Vagina (tissue), 2 donors: Measurements from ENCODE around the gene PPP1CC.

ENCODE experiments used
- CTCF ChIP-seq, 3 experiments: fragments of 450-650 bp in 2 of 3; fragments of 200-600 bp in 1 of 3; sonication (generic) in 1 of 3; IDR thresholded peaks; one replicate each; pipeline ENCODE4 v1.5.1; 2017 to 2019; ENCODE audit warnings: antibody characterized with exemption in 3 of 3, mild to moderate bottlenecking in 2 of 3, moderate library complexity in 2 of 3
- POLR2A ChIP-seq, 2 donors: fragments of 450-650 bp; IDR thresholded peaks; one replicate each; pipeline ENCODE4 v1.6.1; 2017; ENCODE audit warnings: antibody characterized with exemption in 2 of 2, mild to moderate bottlenecking in 2 of 2, moderate library complexity in 2 of 2

DNA sequence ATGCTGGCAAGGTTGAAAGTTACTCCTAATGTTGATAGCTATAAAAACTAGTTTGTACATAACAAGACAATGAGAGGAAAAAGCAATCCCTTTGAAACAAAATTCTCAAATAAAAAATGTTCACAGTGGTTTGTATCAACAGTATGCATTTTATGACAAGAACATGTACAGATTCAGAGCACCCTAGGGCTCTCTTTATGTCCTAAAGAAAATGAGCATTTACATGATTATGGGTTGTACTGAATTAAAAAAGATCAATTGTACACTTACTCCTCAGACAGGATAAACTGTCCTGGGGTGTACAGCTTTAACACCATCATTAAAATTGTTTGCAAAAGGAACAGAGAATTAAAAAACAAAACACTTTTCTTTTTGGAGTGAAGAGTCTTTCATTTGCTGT, 22.2 kb downstream of the PPP1CC start:
- TF ChIP-seq CTCF (IDR thresholded peaks at IDR 0.05) (no peak), POLR2A (IDR thresholded peaks at IDR 0.05) (no peak)
